ENCODE data around the gene PCA3.
A peak's percentile ranks its signal among the peaks of the same experiment; 100 is the strongest.

The PCA3 gene

GRCh38 chr9:76756941-76757673 lies 7.1 kb upstream of the PCA3 start:
- no peak for DNase-seq (ENCODE audit: low spot score)

GRCh38 chr9:76758476-76758875 lies 5.8 kb upstream of the PCA3 start:
- DNase-seq (ENCODE audit: low spot score), result no peak

GRCh38 chr9:76759732-76760131 lies 4.5 kb upstream of the PCA3 start:
- peak; percentile 16 for DNase-seq (ENCODE audit: low spot score)

- no peak for DNase-seq (ENCODE audit: low spot score)
These were observed 2.8 kb upstream of the PCA3 start for GRCh38 chr9:76761448-76761847.

GRCh38 chr9:76766126-76766525 lies 1.9 kb downstream of the PCA3 start:
- DNase-seq (ENCODE audit: low spot score), result no peak

- DNase-seq (ENCODE audit: low spot score), result no peak
These were observed 8.6 kb downstream of the PCA3 start for GRCh38 chr9:76772686-76773445.

GRCh38 chr9:76784881-76785280 lies 20.6 kb downstream of the PCA3 start:
- no peak for DNase-seq (ENCODE audit: low spot score)

- DNase-seq (ENCODE audit: low spot score), result no peak
These were observed 21.3 kb downstream of the PCA3 start for GRCh38 chr9:76785501-76785900.

- DNase-seq (ENCODE audit: low spot score), result no peak
These were observed 23.4 kb downstream of the PCA3 start for GRCh38 chr9:76787677-76788076.

GRCh38 chr9:76789840-76790239 lies 25.6 kb downstream of the PCA3 start:
- DNase-seq (ENCODE audit: low spot score), result no peak

GRCh38 chr9:76793784-76794431 lies 29.7 kb downstream of the PCA3 start:
- peak; percentile 43 for DNase-seq (ENCODE audit: low spot score)

GRCh38 chr9:76796296-76796695 lies 32.1 kb downstream of the PCA3 start:
- no peak for DNase-seq (ENCODE audit: low spot score)

GRCh38 chr9:76798527-76798926 lies 34.3 kb downstream of the PCA3 start:
- DNase-seq (ENCODE audit: low spot score), result no peak

- DNase-seq (ENCODE audit: low spot score), result peak; percentile 35
These were observed 35.2 kb downstream of the PCA3 start for GRCh38 chr9:76799473-76799872.

GRCh38 chr9:76800901-76801300 lies 36.7 kb downstream of the PCA3 start:
- no peak for DNase-seq (ENCODE audit: low spot score)

- no peak for DNase-seq (ENCODE audit: low spot score)
These were observed 38.8 kb downstream of the PCA3 start for GRCh38 chr9:76803083-76803482.

GRCh38 chr9:76803762-76804161 lies 39.5 kb downstream of the PCA3 start:
- no peak for DNase-seq (ENCODE audit: low spot score)

GRCh38 chr9:76808636-76809035 lies 44.4 kb downstream of the PCA3 start:
- DNase-seq (ENCODE audit: low spot score), result peak; percentile 7

- DNase-seq (ENCODE audit: low spot score), result peak; percentile 67
These were observed 46.2 kb downstream of the PCA3 start for GRCh38 chr9:76810377-76810957.

GRCh38 chr9:76812591-76812990 lies 48.4 kb downstream of the PCA3 start:
- no peak for DNase-seq (ENCODE audit: low spot score)

GRCh38 chr9:76817489-76817888 lies 53.3 kb downstream of the PCA3 start:
- DNase-seq (ENCODE audit: low spot score), result peak; percentile 4

GRCh38 chr9:76818271-76818670 lies 54.0 kb downstream of the PCA3 start:
- DNase-seq (ENCODE audit: low spot score), result peak; percentile 62

GRCh38 chr9:76820431-76820830 lies 56.2 kb downstream of the PCA3 start:
- no peak for DNase-seq (ENCODE audit: low spot score)
